GM23248 (cell line): ENCODE data around the gene DENND6B.
"Not testable (repeated sequence)": the region's sequence is repeated elsewhere in the genome, so short reads cannot be mapped to it uniquely, and the experiment has no call there.

Source experiments
- EZH2 ChIP-seq: fragments of 200-600 bp; sonication (generic); IDR thresholded peaks from 2 replicates; pipeline ENCODE4 v1.6.1; 2018; ENCODE audit warnings: antibody characterized with exemption, mild to moderate bottlenecking; ENCODE audit not compliant: insufficient read depth, poor library complexity, severe bottlenecking
- EZH2phosphoT487 ChIP-seq: fragments of 200-600 bp; sonication (generic); IDR thresholded peaks from 2 replicates; pipeline ENCODE4 v1.6.1; 2018; ENCODE audit warnings: antibody characterized with exemption, moderate library complexity, mild to moderate bottlenecking, low read depth; ENCODE audit not compliant: insufficient read depth

- TF ChIP-seq EZH2, EZH2phosphoT487: not testable (repeated sequence)
These were observed 7.6 kb upstream of the DENND6B start for GRCh38 chr22:50334433-50334832.
